Hepatocyte (in vitro differentiated cells): ENCODE results near the gene BMP5. TPM values are rescaled to one million over a fixed set of nuclear protein-coding genes. Genes with fewer than 3 reads are reported as not detected.

Experiments used
- DNase-seq: peaks from one replicate; pipeline ENCODE4 v3.0.0-alpha.2; 2016; ENCODE audit warnings: low spot score
- H2AFZ ChIP-seq: fragments of 200-600 bp; sonication (generic); 2 replicates; pipeline ENCODE4 v1.6.0; 2016; ENCODE audit warnings: antibody characterized with exemption, mild to moderate bottlenecking
- H3K27ac ChIP-seq: fragments of 200-600 bp; sonication (generic); 2 replicates; pipeline ENCODE4 v1.5.1; 2016; ENCODE audit warnings: mild to moderate bottlenecking
- H3K27me3 ChIP-seq: fragments of 200-600 bp; sonication (generic); 2 replicates; pipeline ENCODE4 v1.6.1; 2016
- H3K36me3 ChIP-seq: fragments of 200-600 bp; sonication (generic); replicated peaks from 2 replicates; pipeline ENCODE4 v1.5.1; 2016; ENCODE audit warnings: low read depth; ENCODE audit not compliant: insufficient read depth
- H3K4me1 ChIP-seq: fragments of 200-600 bp; sonication (generic); 2 replicates; pipeline ENCODE4 v1.5.1; 2016; ENCODE audit warnings: mild to moderate bottlenecking, moderate library complexity; ENCODE audit not compliant: insufficient read depth
- H3K4me2 ChIP-seq: fragments of 200-600 bp; sonication (generic); 2 replicates; pipeline ENCODE4 v1.6.0; 2016
- H3K4me3 ChIP-seq: fragments of 200-600 bp; sonication (generic); 2 replicates; pipeline ENCODE4 v1.5.1; 2016; ENCODE audit warnings: mild to moderate bottlenecking
- H3K79me2 ChIP-seq: fragments of 200-600 bp; sonication (generic); 2 replicates; pipeline ENCODE4 v1.6.0; 2017; ENCODE audit warnings: mild to moderate bottlenecking
- H3K9me2 ChIP-seq: fragments of 200-600 bp; sonication (generic); replicated peaks from 2 replicates; pipeline ENCODE4 v1.6.0; 2017; ENCODE audit warnings: mild to moderate bottlenecking; ENCODE audit not compliant: insufficient read depth
- H3K9me3 ChIP-seq: fragments of 200-600 bp; sonication (generic); 2 replicates; pipeline ENCODE4 v1.5.1; 2016; ENCODE audit warnings: low read depth, mild to moderate bottlenecking
- H4K20me1 ChIP-seq: fragments of 200-600 bp; sonication (generic); 2 replicates; pipeline ENCODE4 v1.6.0; 2016; ENCODE audit warnings: mild to moderate bottlenecking; ENCODE audit not compliant: insufficient read depth, poor library complexity, severe bottlenecking
- EZH2 ChIP-seq: fragments of 200-600 bp; sonication (generic); IDR thresholded peaks from 2 replicates; pipeline ENCODE4 v1.6.1; 2016; ENCODE audit warnings: antibody characterized with exemption, mild to moderate bottlenecking, borderline replicate concordance
- EZH2phosphoT487 ChIP-seq: fragments of 200-600 bp; sonication (generic); IDR thresholded peaks from one replicate; pipeline ENCODE4 v1.6.1; 2018; ENCODE audit warnings: antibody characterized with exemption, mild to moderate bottlenecking, low read depth, moderate library complexity; ENCODE audit not compliant: unreplicated experiment, severe bottlenecking
- WGBS: methylation state at CpG from one replicate; pipeline ENCODE4 v1.1.6; 2016; ENCODE audit warnings: low lambda C conversion rate; ENCODE audit errors: missing lambda C conversion rate; 5-methylcytosine and 5-hydroxymethylcytosine counted together
- polyA plus RNA-seq: library from polyadenylated mRNA; unstranded; fragments of >200 nt; fragmentation: Nextera tagmentation; extraction: Ambion mirVana; gene quantifications from 2 replicates; pipeline ENCODE4 v1.2.1, GENCODE V29; 2016
- total RNA-seq: library from RNA; depleted of rRNA; stranded (reverse); fragments of >200 nt; gene quantifications from 2 replicates; pipeline ENCODE4 v1.2.3, GENCODE V29; 2014
- TF ChIP-seq, protein P1 (sequence below): fragments of 200-600 bp; sonication (generic); IDR thresholded peaks from 2 replicates; pipeline ENCODE4 v1.5.1; 2016; ENCODE audit warnings: antibody characterized with exemption, mild to moderate bottlenecking; ENCODE audit not compliant: poor library complexity

Gene BMP5
- total and polyA plus RNA-seq, 2 experiments from 2014 or later: 9.5 to 38.3 TPM

DNA sequence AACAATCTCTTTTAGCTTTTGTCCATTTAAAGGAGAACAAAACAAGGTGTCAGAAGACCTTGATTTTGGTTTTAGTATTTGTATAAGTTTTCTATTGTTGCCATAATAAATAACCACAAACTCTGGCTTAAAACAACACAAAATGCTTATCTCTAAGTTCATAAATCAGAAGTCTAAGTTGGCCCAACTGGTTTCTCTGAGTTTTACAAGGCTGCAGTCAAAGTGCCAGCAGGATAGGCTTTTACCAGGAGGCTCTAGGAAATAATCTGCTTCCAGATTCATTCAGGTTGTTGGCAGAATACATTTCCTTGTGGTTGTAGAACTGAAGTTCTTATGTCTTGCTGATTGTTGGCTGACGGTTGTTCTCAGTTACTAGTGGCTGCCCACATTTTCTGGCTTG lies 149.2 kb downstream of the BMP5 start:
- H3K4me3 ChIP-seq: no peak overlapping the region
- WGBS: 44% methylated on average over 1 of the region's 1 CpG
- H3K9me3 ChIP-seq: no peaks in the 10 kb centered on the region
- TF ChIP-seq, protein P1, sequence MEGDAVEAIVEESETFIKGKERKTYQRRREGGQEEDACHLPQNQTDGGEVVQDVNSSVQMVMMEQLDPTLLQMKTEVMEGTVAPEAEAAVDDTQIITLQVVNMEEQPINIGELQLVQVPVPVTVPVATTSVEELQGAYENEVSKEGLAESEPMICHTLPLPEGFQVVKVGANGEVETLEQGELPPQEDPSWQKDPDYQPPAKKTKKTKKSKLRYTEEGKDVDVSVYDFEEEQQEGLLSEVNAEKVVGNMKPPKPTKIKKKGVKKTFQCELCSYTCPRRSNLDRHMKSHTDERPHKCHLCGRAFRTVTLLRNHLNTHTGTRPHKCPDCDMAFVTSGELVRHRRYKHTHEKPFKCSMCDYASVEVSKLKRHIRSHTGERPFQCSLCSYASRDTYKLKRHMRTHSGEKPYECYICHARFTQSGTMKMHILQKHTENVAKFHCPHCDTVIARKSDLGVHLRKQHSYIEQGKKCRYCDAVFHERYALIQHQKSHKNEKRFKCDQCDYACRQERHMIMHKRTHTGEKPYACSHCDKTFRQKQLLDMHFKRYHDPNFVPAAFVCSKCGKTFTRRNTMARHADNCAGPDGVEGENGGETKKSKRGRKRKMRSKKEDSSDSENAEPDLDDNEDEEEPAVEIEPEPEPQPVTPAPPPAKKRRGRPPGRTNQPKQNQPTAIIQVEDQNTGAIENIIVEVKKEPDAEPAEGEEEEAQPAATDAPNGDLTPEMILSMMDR: no peak
- TF ChIP-seq EZH2 (no peak), EZH2phosphoT487 (no peak)
- no peaks in the 10 kb centered on the region for H3K4me1 ChIP-seq
- no peak overlapping the region for H3K4me2 ChIP-seq
- H3K79me2 ChIP-seq: no peaks in the 10 kb centered on the region
- H4K20me1 ChIP-seq: no peaks in the 10 kb centered on the region
- H3K27me3 ChIP-seq: no peaks in the 10 kb centered on the region
- H3K9me2 ChIP-seq: no peaks in the 10 kb centered on the region
- H3K27ac ChIP-seq: peak overlapping the region; percentile 32
- peak; percentile 9 for DNase-seq
- no peaks in the 10 kb centered on the region for H3K36me3 ChIP-seq
- no peak overlapping the region for H2AFZ ChIP-seq

DNA sequence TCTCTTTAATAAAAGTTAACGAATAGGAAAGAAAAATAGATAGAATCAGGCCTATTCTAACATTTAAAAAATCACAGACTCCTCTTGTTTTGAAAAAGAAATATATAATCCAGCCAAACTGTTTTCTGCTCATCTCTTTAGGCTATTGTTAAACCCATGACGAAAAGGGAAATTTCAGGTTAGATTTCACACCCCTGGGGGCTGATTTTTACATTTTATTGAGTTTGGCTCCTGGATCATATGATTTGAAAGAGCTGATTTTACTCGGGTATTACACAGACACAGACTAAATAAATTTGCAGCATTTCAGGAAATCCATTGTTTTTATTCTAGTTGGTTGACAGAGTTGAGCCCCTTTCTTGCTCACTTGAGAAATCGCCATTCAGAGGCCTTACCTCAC lies 160.6 kb downstream of the BMP5 start:
- no peaks in the 10 kb centered on the region for H4K20me1 ChIP-seq
- no peaks in the 10 kb centered on the region for H3K9me3 ChIP-seq
- no peak overlapping the region for H2AFZ ChIP-seq
- no peaks in the 10 kb centered on the region for H3K27me3 ChIP-seq
- TF ChIP-seq EZH2: no peak
- TF ChIP-seq EZH2phosphoT487: no peak
- TF ChIP-seq, protein P1: no peak
- H3K9me2 ChIP-seq: no peaks in the 10 kb centered on the region
- no peak overlapping the region for H3K27ac ChIP-seq
- no peaks in the 10 kb centered on the region for H3K36me3 ChIP-seq
- no peak overlapping the region for H3K4me2 ChIP-seq
- H3K4me1 ChIP-seq: peaks cover 3% of the 10 kb centered on the region
- 75% methylated on average over 4 of the region's 4 CpGs for WGBS
- no peaks in the 10 kb centered on the region for H3K79me2 ChIP-seq
- no peak for DNase-seq
- H3K4me3 ChIP-seq: no peak overlapping the region

DNA sequence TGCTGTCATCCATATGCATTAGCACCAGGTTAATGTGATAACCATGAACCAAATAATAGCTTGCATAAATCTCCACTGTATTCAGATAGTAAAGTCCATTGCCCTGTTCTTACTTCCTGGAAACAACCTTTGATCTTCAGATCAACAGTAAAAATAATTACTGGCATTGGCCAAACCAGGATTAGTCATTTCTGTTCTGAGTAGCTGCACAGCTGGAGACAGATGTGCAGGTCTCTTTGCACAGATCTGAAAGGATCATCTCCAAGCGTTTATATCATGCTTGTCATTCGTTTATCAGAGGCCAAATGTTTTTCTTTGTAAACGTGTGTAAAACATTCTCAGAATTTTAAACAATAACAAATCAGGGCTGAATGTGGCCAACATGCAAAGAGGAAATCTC lies 162.0 kb downstream of the BMP5 start:
- Histone ChIP-seq H3K36me3 (no peaks in the 10 kb centered on the region), H3K4me2 (peak overlapping the region; percentile 14), H3K27ac (no peak overlapping the region), H3K79me2 (no peaks in the 10 kb centered on the region), H3K4me3 (no peak overlapping the region), H3K9me3 (no peaks in the 10 kb centered on the region), H3K4me1 (peaks cover 3% of the 10 kb centered on the region), H3K27me3 (no peaks in the 10 kb centered on the region), H2AFZ (no peak overlapping the region), H4K20me1 (no peaks in the 10 kb centered on the region), H3K9me2 (no peaks in the 10 kb centered on the region)
- TF ChIP-seq, protein P1: no peak
- no peak for TF ChIP-seq EZH2
- no peak for TF ChIP-seq EZH2phosphoT487
- WGBS: 26% methylated on average over 3 of the region's 3 CpGs
- peak; percentile 20 for DNase-seq

DNA sequence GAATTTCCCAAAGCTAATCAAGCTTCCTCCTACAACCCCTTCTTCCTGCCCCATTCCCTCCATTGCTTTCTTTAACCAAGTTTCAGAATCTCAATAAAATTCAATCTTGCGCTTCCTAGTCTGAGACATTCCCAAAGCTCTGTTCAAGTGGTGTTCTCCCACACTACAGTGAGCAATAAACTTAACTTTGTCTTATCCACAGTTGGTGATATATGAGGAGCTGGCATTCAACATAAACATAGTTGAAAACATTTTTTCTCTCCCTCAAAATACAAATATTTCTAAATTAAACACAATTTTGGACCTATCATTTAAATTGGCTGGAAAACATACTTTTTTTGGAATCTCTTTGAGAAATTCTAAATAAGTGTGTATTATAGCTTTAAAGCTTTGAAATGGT lies 166.7 kb downstream of the BMP5 start:
- Histone ChIP-seq H3K9me3 (no peaks in the 10 kb centered on the region), H3K4me3 (no peak overlapping the region), H2AFZ (no peak overlapping the region), H3K9me2 (no peaks in the 10 kb centered on the region), H3K27me3 (no peaks in the 10 kb centered on the region), H3K79me2 (no peaks in the 10 kb centered on the region), H3K4me2 (no peak overlapping the region), H3K36me3 (no peaks in the 10 kb centered on the region), H4K20me1 (no peaks in the 10 kb centered on the region), H3K27ac (no peak overlapping the region), H3K4me1 (no peaks in the 10 kb centered on the region)
- DNase-seq: no peak
- WGBS: 82% methylated on average over 1 of the region's 1 CpG
- TF ChIP-seq EZH2phosphoT487 (no peak), EZH2 (no peak)
- TF ChIP-seq, protein P1: no peak
